ENCODE results near the gene FNBP1.
A peak's percentile ranks its signal among the peaks of the same experiment; 100 is the strongest.

The FNBP1 gene

DNA sequence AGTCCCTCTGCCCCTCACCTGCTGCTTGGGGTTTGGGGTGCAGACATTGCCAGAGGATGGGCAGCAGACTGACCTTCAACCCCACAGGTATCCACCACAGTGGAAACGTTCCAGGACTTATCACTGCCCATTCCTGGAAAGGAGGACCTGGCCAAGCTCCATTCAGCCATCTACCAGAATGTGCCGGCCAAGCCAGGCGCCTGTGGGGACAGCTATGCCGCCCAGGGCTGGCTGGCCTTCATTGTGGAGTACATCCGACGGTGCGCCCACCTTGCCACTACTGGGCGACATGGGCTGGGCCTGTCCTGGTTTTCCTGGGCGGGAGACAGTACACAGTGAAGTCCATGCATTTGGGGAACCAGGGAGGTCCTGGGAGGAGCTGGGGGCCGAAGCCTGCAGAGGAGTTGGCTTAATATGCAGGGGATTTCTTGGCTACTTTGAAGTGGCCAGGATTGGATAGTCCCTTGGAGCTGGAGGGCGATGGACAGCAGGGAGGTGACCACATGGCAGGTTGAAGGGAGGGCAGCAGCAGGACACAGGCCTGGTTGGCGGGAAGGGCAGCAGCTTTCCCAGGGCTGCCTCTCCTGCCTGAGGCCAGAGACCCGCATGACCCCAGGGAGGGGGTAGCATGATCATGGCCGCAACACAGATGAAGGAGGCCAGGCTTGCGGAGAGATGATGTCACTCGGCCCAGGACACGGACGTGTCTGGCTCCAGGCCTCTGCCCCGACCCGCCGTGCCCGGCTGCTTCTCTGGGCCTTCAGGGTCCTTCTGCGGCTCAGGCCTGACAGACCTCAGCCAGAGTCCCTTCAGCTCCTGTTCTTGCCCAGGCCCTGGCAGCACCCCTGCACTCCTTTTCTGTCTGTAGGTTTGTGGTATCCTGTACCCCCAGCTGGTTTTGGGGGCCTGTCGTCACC lies 173.1 kb downstream of the FNBP1 start:
- DNase-seq: no peak

DNA sequence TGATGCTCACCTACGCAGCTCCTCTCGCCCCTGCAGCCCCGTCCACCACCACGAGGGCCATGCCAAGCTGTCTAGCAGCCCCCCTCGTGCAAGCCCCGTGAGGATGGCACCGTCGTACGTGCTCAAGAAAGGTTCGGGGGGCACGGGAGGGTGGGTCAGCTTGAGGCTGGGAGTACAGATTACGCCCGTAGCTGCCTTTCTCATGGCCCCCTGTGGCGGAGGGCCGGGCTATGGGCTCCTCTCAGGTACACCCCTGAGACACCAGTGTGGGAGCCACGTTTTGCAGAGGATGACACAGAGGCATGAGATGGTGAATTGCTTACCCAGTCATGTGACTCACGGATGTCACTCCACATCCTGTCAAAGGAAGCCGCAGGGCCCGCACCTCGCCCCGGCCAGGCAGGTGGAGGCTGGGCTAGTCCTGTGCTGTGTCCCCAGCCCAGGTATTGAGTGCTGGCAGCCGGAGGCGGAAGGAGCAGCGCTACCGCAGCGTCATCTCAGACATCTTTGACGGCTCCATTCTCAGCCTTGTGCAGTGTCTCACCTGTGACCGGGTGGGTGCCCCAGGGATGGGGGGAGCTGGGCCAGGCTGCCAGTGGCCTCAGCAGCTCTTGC lies 174.0 kb downstream of the FNBP1 start:
- peak; percentile 74 to 91 for DNase-seq

DNA sequence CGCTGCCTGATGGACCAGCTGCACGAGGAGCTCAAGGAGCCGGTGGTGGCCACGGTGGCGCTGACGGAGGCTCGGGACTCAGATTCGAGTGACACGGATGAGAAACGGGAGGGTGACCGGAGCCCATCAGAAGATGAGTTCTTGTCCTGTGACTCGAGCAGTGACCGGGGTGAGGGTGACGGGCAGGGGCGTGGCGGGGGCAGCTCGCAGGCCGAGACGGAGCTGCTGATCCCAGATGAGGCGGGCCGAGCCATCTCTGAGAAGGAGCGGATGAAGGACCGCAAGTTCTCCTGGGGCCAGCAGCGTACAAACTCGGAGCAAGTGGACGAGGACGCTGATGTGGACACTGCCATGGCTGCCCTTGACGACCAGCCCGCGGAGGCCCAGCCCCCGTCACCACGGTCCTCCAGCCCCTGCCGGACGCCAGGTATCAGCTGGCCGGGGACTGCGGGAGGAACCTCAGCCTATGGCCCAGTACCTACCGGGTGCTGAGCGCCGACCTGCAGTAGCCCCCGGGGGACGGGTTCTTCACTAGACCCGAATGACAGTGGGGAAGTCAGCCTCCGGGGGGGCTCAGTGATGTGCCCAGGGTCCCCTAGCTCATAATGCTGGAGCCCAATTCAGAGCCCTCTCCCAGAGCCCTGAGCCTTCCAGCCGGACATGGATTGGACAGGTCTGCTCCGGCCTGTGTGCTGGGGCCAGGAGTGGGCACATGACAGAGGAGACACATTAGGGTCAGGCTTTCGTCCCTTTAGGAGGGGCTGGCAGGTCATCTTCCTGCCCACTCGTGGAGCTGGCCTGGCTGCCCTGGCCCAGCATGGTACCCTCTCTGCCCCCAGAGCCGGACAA lies 174.7 kb downstream of the FNBP1 start:
- DNase-seq: no peak

DNA sequence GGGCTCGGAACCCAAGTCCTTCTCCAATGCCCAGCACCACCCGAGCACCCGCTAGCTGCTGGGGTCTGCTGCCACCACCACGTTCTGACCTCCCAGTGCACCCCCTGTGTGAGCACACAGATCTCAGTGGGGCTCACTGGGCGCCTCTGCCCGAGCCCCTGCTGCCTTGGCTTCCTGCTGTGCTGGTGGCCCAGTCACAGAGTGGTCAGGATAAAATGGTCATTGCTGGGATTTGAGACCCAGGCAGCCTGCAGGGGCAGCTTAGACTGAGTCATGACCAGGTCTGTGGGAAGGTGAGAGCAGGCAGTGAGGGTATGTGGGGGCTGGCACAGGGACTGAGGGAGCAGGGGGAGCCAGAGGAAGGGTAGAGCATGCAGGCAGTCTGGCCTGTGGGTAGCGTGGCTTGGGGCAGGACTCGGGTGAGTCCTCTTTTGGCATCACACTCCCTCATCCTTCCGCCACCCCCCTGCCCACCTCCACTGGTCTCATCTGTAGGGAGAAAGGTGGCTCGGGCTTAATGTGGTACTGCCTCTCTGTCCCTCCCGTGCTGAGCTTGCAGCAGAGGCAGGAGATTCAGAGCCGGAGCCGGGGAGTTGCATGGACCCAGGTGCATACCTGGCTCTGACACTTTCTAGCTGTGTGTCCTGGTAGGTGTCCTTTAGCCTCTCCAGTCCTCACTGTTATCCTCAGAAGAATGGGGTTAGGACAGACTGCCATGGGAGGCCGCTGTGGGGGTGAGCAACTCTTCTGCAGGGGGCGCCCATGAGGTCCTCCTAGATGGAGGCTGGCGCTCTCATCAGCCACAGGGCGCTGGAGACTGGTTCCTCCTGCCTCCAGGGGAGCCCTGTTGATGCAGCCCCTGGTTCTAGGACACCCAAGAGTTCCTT lies 175.6 kb downstream of the FNBP1 start:
- peak in 1 of 2 experiments; percentile 22 for DNase-seq

DNA sequence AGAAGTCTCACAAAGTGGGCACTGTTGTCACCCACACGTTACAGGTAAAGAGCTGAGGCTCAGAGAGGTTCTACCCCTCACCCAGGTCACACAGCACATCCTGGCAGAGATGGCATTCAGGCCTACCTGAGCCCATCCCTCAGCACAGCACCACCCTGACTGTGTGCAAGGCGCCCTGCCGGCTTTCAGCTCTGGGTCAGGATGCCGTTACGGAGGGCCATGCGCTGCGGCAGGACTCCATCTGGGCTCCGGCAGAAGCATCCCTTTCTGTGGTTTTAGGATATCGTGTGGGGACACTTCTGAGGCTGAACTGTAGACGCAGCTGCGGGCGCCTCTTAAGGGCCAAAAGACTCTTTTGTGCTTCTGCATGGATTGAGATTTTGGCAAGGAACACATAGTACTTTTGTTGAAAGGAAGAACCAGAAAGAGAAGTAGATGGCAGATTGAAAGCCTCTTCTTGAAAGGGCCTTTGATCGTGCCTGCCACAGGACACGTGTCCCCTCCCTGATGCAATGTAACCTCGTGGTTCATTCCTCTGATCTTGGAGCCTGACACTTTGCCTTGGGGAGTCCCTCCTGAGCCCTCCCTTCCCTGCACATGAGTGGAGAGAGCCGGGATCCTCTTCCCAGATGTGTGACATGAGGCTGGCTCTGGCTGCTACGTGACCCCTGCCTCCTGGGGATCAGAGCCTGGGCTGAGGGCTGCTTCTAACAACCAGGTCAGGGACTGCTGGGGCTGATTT lies 176.4 kb downstream of the FNBP1 start:
- DNase-seq: peak in 1 of 2 experiments; percentile 54

DNA sequence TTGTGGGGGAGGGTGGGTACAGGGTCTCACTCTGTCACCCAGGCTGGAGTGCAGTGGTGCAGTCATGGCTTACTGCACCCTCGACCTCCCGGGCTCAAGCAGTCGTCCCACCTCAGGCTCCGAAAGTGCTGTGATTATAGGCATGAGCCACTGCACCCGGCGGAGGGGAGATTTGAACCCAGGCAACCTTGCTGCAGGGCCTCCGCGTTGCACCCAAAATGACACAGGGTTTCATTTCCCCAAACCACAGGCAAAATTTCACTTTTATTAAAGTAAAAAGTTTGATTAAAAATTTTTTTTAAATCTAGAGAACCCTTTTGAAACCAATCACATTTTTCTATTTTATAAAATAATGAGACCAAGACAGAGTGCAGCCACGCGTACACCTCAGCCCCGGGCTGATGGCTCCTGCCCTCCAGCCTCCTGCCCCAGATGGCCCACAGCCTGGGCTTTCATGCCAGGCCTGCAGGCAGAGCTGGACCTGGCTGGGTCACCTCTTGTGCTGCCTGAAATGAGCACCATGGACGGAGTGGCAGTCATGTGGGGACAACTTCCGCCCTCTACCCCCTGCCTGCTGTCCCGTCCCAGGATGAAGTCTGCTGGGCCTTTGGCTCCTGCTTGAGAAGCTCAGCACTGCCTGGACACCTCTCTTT lies 177.2 kb downstream of the FNBP1 start:
- no peak for DNase-seq

DNA sequence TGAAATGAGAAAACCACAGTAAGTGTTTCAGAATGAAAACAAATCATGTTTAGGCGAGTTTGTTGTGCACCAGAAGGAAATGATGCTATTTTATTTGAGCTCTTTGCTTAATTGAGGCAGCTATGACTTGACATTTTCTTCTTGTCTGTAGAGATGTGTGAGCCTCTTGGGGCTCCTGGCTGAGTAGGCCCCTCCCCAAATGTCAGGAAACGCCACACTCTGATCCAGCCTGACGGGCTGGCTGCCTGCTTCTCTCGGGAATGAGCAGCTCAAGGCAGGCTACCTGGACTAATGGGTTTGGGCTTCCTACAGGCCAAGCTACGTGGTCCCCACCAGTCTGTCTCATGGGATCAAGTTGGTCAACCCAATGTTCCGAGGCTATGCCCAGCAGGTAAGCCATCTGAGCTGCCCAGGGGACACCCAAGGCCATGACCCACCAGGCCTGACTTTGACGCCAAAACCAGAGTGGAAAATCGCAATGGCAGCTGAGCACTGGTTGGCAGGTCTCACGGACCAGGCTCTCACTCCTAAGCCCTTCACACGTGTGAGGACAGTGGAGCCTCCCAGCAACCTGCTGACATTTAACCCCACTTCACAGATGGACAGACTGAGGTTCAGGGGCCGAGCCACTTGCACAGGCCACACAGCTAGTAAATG lies 177.9 kb downstream of the FNBP1 start:
- DNase-seq: no peak

DNA sequence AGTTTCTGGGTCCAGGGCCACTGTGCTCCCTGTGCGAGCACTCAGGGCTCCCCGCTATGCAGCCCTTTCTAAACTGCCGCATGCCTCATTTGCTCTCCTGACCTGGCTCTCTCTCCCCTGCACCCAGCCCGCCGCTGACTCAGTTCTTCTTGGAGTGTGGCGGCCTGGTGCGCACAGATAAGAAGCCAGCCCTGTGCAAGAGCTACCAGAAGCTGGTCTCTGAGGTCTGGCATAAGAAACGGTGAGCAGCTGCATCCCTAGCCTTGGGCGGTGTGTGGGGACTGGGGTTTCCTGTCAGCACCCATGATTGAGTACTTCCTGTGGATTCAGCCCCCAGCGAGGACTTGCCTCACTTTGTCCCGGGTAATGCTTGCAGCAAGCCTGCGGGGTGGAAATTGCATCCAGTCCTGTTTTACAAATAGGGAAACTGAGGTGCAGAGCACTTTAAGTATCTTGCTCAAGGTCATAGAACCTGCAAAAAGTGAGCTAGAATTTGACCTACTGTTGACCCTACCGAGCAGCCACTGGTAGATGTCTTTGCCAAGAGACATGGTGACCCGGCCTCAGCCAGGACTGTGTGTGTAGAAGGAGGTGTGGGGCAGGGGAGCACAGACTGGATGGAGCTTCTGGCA lies 179.8 kb downstream of the FNBP1 start:
- DNase-seq: peak; percentile 45 to 56

DNA sequence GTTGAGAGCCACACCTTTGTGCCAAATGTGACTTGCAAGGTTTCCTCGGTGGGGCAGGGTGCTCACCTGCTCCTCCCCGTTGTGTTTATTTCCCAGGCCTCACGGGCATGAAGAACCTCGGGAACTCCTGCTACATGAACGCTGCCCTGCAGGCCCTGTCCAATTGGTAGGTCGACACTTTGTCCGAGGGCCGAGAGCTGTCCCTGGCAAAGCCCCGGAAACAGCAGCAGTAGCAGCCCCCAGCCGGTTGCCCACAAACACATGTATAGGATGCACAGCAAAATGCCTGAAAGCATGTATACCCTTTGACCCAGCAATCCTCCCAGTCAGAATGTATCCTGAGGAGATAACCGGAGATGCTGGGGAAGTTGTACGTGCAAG lies 181.6 kb downstream of the FNBP1 start:
- DNase-seq: no peak

DNA sequence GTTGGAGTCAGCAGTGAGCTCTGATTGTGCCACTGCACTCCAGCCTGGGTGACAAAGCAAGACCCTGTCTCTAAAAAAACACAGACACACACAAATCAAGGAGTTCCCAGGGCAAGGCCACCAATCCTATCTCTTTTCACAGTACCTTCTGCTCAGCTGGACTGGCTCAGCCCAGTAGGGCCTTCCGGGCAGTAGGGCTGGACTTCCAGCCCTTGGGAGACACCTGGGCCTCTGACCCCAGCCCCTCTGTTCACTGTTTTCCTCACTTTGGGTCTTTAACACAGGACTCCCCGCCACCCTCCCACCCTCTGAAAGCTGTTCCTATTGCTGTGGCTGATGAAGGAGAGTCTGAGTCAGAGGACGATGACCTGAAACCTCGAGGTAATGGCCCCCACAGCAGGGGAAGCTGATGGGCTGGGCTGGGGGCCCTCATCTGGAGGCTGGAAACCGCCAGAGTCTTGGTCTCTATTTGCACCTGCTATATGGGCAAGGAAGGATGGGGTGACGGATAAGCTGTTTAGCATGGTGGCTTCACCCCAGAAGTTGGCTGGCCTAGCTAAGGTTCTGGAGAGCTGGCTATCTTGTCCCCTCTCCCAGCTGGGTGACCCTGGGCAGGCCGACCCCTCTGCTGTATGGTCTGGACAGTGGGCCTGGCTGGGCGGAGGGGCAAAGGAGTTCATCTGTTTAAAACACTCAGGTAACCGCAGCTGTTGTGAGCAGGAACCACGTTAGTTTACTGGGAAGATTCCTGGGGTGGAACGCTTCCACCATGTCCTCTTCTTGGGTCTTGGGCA lies 182.1 kb downstream of the FNBP1 start:
- DNase-seq: no peak

DNA sequence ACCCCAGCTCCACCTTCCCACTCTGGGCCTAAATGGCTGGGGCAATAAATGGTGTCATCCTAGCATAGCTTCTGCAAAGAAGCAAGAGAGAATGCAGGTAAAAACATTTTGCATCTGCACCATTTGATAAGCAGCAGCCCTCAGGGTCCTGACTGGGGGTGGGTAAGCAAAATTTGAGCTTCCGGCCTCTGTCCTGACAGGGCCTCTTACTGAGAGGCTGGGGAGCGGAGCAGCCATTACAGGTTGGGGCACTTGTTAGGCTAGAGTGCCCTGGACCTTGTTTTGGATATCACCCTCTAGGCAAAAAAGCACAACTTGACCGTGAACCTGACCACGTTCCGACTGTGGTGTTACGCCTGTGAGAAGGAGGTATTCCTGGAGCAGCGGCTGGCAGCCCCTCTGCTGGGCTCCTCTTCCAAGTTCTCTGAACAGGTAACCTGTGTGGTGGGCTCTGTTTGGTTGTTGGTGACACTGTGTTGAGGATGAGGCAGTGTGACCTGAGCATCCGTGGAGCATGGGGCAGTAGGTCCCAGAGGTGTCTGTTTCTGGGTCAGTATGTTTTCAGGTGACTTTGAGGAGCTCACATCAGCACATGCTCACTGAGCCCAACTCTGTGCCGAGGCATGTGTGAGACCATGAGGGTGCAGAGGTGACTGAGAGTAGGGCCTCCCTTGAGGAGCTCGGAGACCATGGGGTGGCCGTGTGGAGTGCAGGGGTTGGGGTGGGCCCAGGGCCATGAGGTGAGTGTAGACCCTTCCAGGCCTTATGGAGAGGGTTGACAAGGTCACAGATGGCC lies 184.6 kb downstream of the FNBP1 start:
- DNase-seq: no peak

DNA sequence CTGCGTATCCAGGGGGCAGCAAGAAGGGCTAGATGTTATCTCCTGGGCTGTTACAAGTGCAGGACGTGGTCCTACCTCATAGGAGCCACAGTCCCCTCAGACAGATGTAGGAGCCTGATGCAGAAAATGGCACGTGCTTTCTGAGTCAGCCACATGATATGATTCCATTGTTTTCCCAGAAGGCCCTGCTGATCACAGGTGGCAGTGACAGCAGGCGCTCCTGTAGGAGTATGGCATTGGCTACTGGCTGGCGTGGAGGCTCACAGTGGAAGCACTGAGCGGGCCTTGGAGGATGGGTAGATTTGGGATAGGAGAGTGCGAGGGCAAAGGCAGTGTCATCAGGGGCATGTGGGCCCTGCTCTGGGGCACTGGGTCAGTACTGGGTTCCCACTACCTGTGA lies 185.8 kb downstream of the FNBP1 start:
- DNase-seq: no peak

DNA sequence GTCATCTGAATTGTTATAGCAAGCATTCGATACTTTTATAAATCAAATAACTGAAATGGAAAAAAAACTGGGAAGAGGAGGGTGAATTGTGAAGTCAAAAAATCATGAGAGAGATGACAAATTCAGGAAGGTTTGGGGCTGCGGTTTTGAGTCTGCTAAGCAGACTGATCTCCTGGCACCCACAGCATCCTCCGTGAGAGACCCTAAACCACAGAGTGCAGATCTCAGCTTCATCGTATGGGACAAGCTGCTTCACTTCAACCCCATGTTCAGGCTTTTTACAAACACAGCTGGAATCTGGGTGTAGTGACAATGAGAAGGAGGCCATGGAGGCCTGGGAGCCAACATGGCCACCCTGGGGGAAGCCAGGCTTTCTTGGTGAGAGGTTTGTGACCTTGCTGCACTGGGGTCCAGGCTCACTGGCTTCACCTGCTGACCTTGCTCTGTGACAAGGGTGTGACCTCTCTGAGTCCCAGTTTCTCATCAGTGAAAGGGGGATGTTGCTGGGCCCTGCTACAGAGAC lies 188.3 kb downstream of the FNBP1 start:
- no peak for DNase-seq

DNA sequence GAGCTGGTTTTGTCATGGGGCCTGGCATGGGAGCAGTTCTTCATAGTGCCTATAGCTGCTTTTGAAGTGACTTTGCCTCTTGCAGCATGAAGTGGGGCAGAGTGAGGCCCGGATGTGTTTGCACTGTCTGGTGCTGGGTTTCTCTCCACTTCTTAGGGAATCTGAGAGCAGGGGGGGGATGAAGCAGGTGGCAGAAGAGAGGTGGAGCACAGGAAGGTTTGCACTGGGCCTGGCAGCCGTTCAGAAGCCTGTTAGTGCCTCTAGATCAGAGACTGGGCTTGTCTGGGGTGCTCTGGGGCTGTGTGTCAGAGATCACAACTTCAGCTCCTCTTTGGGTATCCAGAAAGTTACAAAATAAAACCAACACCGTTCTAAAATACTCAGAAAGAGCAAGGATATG lies 189.4 kb downstream of the FNBP1 start:
- no peak for DNase-seq

DNA sequence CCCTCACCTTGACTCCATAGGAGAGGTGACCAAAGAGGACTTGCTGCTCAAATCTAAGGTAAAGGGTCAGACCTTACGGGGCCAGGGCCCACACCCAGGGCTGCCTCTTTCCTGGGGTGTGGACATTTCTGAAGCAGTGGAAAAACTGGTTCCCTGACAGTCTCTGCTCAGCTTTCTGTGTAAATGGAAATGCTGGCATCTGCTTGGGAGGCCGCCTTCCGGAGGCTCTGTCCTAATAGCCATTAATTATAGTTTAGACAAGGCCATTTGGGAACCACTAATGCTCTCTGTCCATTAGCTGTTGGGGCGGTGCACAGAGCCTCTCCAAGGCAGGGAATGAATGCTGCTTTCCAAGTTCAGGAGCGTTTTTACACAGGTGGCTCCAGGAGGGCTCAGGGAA lies 190.4 kb downstream of the FNBP1 start:
- no peak for DNase-seq

DNA sequence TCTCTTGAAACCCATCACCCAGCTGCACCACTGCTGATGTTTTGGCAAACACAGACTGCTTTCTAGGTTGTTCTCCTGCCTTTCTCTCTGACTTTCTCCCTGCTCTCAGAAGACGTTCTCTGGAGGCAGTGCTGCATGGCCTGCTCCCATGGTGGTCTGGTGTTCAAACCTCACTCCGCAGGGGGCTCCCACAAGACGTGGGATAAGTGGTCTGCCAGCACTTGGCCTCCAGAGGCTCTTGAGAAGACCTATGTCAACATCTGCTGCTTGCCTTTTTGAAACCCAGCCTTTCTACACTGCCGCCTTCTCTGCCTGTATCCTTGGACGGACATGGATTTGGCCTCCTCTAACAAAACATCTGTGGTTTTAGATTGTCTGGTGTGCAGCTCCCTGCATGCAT lies 191.2 kb downstream of the FNBP1 start:
- no peak for DNase-seq

DNA sequence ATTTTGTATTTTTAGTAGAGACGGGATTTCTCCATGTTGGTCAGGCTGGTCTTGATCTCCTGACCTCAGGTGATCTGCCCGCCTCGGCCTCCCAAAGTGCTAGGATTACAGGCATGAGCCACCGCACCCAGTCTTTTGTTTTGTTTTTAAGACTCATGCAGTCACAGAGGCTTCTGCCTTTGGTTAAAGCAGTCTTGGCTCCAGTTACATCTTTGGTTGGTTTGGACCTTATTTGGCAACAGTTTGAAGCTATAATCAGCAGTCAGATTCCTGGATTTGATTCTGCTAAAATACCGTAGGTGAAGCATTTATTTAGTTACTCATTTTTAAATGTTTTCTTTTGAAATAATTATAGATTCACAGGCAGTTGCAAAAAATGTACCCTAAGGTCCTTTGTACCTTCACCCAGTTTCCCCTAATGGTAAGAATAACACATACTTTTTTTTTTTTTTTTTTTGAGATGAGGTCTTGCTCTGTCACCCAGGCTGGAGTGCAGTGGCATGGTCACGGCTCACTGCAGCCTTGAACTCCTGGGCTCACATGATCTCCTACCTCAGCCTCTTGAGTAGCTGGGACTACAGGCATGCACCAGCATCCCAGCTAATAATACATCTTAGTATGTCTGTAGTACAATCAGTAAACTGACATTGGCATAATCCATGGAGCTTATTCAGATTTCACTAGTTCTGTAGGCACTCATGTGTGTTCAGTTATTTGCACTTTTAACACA lies 192.0 kb downstream of the FNBP1 start:
- DNase-seq: no peak
